Left lobe of liver (tissue), 2 donors: Measurements from ENCODE around the gene MYORG. TPM values are rescaled to one million over a fixed set of nuclear protein-coding genes. Genes with fewer than 3 reads are reported as not detected.
"Not testable (repeated sequence)": the region's sequence is repeated elsewhere in the genome, so short reads cannot be mapped to it uniquely, and the experiment has no call there.

Source experiments
- ATAC-seq: fragments of 200-7000 bp; cut with Tn5 transposase; one replicate; pipeline ENCODE4 v1.9.1; 2020; ENCODE audit warnings: mild to moderate bottlenecking, moderate library complexity
- DNase-seq: peaks from one replicate; pipeline ENCODE4 v3.0.0-alpha.2; 2020; ENCODE audit warnings: low spot score
- total RNA-seq: library from RNA; stranded (reverse); gene quantifications from one replicate; pipeline ENCODE4 v1.2.1, GENCODE V29; 2021
- donor health status: DM: no; HTN: no; CAD: no; lungs with moderate emphysema.
- donor health status: DM: no; HTN: yes; CAD: no.

The MYORG gene
- total RNA-seq, 1 donor from 2014 or later: 76.2 TPM

- no peak for DNase-seq
These were observed 5.5 kb downstream of the MYORG start for GRCh38 chr9:34370970-34371880.

DNA sequence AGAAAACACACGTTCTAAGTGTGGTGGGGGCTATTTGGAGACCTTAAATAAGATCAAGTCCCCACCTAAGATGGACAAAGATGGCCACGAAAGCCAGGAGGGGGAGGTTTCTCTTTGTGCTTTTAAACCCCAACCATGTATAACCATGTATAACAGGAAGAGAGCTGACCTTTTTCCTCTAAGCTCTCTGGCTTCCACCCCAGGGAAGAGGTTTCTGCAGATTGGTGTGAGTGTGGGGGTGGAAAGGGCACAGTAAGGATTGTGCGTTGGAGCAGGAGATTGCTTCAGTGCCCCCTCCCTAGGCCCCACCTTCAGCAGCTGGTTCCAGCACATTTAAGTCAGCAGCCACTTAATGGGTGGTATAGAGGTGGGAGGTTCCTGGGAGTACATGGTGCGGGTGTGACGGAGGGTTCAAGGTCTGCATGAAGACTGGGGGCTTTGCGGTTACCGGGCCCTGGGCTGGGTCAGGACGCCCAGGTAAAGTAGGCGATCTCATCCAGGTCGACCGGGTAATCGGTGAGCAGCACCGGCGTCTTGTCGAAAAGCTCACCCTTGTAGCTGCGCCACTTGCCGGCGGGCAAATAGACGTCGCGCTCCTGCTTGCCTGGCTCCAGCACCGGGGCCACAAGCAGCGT lies 6.2 kb downstream of the MYORG start:
- DNase-seq (no peak), ATAC-seq (peak; percentile 52)

More at GRCh38 chr9:34370970-34371880, 5.5 kb downstream of the MYORG start:
- ATAC-seq: no peak

- DNase-seq (no peak), ATAC-seq (no peak)
These were observed 7.1 kb downstream of the MYORG start for GRCh38 chr9:34369636-34370035.

- DNase-seq, ATAC-seq: not testable (repeated sequence)
These were observed 7.9 kb downstream of the MYORG start for GRCh38 chr9:34368796-34369195.

DNA sequence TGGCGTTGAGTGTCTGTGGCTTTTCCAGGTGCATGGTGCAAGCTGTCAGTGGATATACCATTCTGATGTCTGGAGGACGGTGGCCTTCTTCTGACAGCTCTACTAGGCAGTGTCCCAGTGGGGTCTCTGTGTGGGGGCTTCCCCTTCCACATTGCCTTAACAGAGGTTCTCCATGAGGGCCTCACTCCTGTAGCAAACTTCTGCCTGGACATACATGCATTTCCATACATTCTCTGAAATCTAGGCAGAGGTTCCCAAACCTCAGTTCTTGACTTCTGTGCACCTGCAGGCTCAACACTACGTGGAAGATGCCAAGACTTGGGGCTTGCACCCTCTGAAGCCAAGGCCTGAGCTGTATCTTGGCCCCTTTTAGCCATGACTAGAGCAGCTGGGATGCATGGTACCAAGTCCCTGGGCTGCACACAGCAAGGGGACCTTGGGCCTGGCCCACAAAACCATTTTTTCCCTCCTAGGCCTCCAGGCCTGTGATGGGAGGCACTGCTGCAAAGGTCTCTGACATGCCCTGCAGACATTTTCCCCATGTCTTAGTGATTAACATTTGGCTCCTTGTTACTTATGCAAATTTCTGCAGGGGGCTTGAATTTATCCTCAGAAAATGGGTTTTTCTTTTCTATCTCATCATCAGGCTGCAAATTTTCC lies 8.8 kb downstream of the MYORG start:
- not testable (repeated sequence) for ATAC-seq, DNase-seq

DNA sequence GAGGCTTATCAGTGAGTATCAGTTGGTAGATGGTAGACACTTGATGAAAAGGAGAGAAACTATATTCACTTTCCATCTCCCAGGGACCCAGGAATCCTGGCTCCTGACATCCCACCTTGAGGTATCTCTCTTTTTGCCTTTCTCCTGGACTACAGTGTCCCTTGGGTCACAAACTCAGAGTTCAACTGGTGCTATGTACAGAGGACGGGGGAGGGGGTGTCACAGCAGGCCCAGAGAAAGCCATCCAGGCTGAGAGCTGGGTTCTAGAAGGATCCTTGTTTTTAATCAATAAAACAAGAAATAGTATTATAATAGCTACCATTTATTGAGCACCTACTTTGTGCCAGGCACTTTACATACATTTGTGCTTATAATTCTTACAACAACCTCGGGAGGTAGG lies 10.3 kb downstream of the MYORG start:
- ATAC-seq (no peak), DNase-seq (no peak)

DNA sequence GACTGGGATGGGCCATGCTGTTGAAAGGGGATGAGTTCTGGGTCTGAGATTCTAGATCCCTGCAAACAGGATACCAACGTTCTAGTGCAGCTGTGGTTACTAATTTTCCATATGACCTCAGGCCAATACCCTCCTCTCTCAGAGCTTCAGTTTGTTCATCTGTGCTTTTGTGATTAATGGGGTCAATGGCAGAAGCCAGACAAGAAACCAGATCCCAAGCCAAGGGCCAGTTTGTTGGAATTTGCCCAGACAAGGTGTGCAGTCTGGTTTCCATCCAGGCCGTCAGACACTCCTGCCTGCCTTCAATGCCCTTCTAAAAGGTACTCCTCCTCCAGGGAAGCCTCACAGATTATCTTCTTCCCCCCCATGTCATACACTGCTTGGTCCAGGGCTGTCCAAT lies 11.4 kb downstream of the MYORG start:
- ATAC-seq (peak; percentile 55), DNase-seq (peak; percentile 55)

- peak; percentile 36 for ATAC-seq
- peak; percentile 38 for DNase-seq
These were observed 12.9 kb downstream of the MYORG start for GRCh38 chr9:34363619-34364351.

DNA sequence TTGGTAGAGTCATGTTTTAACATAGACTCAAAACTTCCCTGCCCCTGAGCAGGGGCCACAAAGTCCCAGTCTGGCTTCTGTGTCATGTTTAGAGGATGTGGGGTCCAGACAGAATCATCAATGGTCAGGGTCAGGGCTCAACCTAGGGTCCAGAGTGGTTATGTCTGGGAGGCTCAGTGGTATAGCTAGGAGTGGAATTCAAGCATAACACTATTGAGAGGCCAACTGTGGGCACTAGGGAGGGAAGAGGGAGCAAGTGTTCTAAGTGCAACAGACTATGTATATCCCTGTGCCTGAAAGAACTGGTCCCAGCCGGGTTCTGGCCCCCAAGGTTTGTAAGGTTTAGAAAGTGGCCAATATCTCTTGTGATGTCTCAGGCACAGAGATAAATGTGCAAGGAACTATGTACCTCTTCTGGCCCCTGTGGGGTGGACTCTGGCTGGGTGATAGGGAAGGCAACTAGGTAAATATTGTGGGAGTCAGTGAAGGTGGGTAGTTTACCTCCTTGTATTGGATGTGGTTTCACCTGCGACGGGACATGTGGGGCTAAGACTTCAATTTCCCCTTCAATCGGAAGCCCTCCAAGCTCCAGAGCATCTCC lies 14.0 kb downstream of the MYORG start:
- peak; percentile 26 for DNase-seq

DNA sequence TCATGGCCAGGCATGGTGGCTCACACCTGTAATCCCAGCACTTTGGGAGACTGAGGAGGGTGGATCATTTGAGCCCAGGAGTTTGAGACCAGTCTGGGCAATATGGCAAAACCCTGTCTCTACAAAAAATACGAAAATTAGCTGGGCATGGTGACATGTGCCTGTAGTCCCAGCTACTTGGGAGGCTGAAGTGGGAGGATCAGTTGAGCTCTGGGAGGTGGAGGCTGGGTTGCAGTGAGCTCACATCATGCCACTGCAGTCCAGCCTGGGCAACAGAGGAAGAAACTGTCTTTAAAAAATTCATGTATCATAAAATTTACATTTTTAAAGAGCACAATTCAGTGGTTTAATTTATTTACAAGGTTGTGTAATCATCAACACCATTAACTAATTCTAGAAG lies 23.7 kb downstream of the MYORG start:
- not testable (repeated sequence) for ATAC-seq
- DNase-seq: peak; percentile 12

More for the DNA sequence above, 14.0 kb downstream of the MYORG start:
- ATAC-seq: no peak

DNA sequence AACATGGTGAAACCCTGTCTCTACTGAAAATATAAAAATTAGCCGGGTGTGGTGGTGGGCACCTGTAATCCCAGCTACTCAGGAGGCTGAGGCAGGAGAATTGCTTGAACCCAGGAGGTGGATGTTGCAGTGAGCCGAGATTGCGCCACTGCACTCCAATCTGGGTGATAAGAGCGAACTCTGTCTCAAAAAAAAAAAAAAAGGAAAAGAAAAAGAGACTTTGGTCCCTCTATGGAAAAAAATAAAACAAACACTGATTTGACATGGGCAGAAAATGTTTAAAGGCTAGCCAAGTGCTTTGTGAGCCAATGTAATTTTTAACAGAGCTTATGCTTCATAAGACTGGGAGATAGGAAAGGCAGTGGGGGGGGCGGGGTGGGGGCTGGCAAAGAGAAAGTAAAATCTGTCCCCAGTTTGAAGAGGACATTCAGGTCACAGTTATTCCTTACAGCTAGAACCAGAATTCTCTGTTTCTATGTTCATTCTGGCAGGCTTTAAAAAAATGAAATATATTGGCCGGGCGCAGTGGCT lies 24.5 kb downstream of the MYORG start:
- DNase-seq (peak; percentile 75), ATAC-seq (peak; percentile 73)

- DNase-seq (no peak), ATAC-seq (no peak)
These were observed 27.4 kb downstream of the MYORG start for GRCh38 chr9:34349324-34349723.

GRCh38 chr9:34347800-34348158 lies 28.9 kb downstream of the MYORG start:
- DNase-seq (no peak), ATAC-seq (no peak)

DNA sequence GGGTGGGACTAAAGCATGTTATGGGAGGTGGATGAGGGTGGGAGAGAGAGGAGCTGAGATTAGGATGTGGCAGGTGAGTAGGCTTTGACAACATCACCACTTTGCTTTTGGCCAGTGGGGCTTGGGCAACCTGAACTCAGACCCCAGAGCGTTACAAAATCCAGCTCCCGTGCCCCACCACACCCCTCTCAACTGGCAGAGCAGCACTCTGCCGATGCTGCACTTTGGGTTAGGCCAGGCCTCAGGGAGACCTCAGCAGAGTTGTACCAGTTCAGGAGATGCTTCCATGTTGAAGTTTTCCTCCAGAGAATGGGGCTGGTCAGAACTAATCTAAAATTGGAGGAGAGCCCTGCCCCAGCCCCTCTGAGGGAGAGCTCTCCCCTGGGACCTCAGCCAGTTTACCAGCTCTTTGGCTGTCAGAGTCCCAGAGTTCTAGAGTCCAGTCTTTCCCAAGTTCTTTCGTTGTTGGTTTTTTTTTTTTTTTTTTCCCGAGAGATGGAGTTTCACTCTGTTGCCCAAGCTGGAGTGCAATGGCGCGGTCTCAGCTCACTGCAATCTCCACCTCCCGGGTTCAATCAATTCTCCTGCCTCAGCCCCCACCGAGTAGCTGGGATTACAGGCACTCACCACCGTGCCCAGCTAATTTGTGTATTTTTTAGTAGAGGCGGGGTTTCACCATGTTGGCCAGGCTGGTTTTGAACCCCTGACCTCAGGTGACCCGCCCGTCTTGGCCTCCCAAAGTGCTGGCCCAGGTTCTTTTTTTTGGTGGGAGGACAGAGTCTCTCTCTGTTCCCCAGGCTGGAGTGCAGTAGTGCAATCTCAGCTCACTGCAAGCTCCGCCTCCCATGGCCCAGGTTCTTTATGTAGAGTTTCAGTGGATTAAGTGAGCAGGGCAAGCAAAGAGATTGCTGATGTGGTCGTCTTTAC lies 29.6 kb downstream of the MYORG start:
- peak; percentile 91 for DNase-seq
- peak; percentile 63 for ATAC-seq

DNA sequence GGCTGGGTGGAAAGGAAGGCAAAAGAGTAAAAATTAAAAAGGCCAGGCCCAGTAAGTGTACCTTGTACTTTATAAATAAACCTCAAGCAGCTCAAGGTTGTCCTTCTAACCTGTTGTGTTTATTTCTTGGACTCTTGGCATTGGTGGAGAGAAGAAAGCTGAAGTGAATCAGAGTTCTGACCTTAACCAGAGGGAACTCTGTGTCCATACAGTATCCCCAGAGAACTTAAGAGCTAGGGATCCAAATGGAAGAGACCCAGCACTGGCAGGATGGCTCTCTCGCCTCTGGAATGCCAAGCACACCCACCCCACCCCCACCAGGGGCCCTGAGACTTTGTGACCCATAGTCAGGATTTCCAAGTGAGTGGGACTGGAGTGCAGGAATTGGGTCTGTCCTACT lies 33.1 kb downstream of the MYORG start:
- no peak for DNase-seq
- ATAC-seq: peak; percentile 5

GRCh38 chr9:34343090-34343489 lies 33.6 kb downstream of the MYORG start:
- peak; percentile 92 for DNase-seq

GRCh38 chr9:34341659-34342295 lies 34.9 kb downstream of the MYORG start:
- ATAC-seq (no peak), DNase-seq (no peak)

More at GRCh38 chr9:34343090-34343489, 33.6 kb downstream of the MYORG start:
- ATAC-seq: peak; percentile 61

DNA sequence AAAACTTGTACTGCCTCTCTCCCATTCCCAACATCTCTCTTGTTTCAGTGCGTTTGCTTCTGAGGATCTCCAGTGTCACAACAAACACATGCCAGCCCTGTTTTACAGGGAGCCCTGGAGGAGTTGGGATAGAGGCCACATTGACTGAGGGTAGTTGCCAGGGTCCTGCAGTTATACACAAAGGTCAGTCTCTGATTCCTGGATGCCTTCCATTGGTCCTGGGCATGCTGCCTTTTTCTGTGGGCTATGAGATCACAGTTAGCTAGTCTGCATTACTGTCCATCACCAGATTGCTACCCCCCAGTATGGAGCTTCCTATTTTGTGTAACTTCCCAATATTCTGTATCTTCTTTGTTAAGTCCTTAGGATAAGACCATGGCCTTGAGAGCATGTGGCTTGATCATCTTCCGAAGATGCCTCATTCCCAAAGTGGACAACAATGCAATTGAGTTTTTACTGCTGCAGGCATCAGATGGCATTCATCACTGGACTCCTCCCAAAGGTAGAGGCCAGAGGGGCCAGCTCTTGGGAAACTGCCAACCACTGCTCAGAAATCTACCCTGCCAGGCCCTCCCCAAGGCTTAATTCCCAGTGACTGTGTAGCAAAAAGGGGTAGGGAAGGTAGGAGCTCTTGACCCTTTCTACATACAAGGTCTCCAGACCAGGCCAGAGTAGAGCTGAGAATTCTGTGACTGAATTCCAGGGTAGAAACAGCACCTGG lies 37.9 kb downstream of the MYORG start:
- ATAC-seq: peak; percentile 82
- peak; percentile 88 for DNase-seq
